SH-SY5Y (cell line): ENCODE data around the gene RNF208.

Source experiments
- GATA2 ChIP-seq: IDR thresholded peaks from 2 replicates; pipeline ENCODE4 v1.6.1; 2011; ENCODE audit warnings: mild to moderate bottlenecking, low read depth, low read length
- GATA3 ChIP-seq: IDR thresholded peaks from 2 replicates; pipeline ENCODE4 v1.6.1; 2011; ENCODE audit warnings: low read depth, mild to moderate bottlenecking, low read length, moderate library complexity

DNA sequence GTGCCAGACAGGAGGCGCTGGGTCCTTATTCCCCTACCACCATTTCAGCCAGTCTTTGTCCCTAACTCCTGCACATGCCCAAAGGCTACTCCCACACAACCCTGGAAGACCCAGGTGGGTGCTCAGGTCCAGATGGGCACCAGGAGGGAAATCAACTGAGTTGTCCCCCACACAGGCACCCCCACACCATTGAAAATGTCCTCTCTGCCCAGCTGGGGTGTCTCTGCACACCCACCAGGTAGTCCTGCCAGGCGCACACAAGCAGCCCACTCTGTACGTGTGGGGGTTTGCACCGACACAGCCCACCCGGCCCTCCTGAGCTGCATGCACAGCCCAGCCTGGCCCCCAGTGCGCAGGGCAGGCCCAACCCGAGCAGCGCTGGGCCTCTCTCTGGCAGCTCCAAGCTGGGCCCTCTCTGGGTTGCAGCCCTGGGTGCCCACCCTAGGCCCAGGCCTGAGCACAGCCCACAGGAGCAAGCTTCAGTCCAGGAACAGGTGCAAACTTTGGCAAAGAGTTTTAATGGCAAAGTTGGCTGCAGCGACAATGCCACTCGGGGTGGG is 2.2 kb downstream of the RNF208 start:
- no peak for TF ChIP-seq GATA2
- no peak for TF ChIP-seq GATA3
